ENCODE results near the gene FAM177B.

DNA sequence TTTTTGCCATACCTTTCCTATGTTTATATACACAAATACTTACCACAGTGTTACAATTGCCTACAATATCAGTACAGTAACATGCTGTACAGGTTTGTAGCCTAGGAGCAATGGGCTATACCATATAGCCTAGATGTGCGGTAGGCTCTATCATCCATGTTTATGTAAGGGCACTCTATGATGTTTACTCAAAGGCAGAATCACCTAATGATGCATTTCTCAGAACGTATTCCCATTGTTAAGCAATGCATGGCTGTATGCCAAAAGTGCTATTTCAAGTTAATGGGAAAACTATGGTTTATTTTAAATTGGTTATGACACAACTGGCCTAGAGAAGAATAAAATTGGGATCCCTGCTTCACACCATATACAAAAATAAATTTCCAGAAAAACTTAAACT is 41.0 kb downstream of the FAM177B start:
- TF ChIP-seq, protein P1, sequence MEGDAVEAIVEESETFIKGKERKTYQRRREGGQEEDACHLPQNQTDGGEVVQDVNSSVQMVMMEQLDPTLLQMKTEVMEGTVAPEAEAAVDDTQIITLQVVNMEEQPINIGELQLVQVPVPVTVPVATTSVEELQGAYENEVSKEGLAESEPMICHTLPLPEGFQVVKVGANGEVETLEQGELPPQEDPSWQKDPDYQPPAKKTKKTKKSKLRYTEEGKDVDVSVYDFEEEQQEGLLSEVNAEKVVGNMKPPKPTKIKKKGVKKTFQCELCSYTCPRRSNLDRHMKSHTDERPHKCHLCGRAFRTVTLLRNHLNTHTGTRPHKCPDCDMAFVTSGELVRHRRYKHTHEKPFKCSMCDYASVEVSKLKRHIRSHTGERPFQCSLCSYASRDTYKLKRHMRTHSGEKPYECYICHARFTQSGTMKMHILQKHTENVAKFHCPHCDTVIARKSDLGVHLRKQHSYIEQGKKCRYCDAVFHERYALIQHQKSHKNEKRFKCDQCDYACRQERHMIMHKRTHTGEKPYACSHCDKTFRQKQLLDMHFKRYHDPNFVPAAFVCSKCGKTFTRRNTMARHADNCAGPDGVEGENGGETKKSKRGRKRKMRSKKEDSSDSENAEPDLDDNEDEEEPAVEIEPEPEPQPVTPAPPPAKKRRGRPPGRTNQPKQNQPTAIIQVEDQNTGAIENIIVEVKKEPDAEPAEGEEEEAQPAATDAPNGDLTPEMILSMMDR (conservative IDR thresholded peaks at IDR 0.05; ENCODE audit: low read depth in 2 of 2), result no peak
- TF ChIP-seq, protein P2, sequence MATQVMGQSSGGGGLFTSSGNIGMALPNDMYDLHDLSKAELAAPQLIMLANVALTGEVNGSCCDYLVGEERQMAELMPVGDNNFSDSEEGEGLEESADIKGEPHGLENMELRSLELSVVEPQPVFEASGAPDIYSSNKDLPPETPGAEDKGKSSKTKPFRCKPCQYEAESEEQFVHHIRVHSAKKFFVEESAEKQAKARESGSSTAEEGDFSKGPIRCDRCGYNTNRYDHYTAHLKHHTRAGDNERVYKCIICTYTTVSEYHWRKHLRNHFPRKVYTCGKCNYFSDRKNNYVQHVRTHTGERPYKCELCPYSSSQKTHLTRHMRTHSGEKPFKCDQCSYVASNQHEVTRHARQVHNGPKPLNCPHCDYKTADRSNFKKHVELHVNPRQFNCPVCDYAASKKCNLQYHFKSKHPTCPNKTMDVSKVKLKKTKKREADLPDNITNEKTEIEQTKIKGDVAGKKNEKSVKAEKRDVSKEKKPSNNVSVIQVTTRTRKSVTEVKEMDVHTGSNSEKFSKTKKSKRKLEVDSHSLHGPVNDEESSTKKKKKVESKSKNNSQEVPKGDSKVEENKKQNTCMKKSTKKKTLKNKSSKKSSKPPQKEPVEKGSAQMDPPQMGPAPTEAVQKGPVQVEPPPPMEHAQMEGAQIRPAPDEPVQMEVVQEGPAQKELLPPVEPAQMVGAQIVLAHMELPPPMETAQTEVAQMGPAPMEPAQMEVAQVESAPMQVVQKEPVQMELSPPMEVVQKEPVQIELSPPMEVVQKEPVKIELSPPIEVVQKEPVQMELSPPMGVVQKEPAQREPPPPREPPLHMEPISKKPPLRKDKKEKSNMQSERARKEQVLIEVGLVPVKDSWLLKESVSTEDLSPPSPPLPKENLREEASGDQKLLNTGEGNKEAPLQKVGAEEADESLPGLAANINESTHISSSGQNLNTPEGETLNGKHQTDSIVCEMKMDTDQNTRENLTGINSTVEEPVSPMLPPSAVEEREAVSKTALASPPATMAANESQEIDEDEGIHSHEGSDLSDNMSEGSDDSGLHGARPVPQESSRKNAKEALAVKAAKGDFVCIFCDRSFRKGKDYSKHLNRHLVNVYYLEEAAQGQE (IDR thresholded peaks at IDR 0.05; ENCODE audit: unreplicated experiment), result no peak
- TF ChIP-seq POLR2AphosphoS5 (IDR thresholded peaks at IDR 0.05; ENCODE audit: low read depth) (no peak), EZH2 (IDR thresholded peaks at IDR 0.05; ENCODE audit: low read depth, unreplicated experiment) (no peak), EZH2phosphoT487 (IDR thresholded peaks at IDR 0.05; ENCODE audit: unreplicated experiment) (no peak), CREB1 (CRISPR knock-in tag; IDR thresholded peaks at IDR 0.05; ENCODE audit: low read depth) (no peak), JUNB (IDR thresholded peaks at IDR 0.05; ENCODE audit: unreplicated experiment) (no peak)

Data from GM23338 (cell line).